Colon (tissue), 2 donors: Measurements from ENCODE around the gene DPH1.

Source experiments
- FAIRE-seq: peaks from 2 replicates; lab custom pipeline; 2012; peaks lifted over from hg19 to GRCh38; lab: Jason Lieb, UNC
- donor health status: control.
- donor health status: control.

DPH1 gene

DNA sequence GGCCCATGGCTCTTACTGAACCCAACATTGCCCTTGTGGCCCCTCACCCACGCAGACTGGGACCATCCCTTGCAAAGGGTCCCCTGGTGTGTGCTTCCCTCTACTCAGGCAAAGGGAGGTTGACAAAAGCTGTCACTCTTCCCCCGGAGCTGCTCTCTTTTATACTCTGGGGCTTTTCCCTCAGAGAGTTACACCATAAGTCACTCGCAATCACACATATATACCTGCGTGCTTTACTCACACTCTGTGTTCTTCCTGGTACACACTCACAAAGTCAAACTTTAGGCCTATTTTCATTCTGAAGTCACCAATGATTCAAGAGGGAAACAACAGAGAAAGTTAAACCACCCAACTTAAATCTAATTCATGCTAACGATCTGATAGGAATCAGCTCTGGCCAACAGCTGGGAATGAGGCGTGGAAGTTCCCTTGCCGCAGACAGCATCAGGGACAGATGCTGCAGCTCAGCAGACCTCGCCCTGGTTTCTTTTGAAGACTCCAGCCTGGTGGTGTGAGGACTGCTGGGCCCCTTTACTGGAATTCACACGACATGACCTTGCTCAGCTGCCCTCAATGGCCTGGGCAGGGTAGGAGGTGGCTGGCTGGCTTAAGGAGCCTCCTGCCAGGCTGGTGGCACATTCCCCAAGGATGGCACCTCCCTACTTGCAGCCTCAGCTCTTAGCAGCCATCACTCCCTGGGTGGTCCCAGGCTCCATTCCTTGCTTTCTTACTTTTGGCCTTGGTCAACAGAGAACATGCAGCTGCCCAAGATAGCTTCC is 52.2 kb downstream of the DPH1 start:
- no peak for FAIRE-seq

- no peak for FAIRE-seq
Observed at GRCh38 chr17:2083613-2084035, 53.7 kb downstream of the DPH1 start.

DNA sequence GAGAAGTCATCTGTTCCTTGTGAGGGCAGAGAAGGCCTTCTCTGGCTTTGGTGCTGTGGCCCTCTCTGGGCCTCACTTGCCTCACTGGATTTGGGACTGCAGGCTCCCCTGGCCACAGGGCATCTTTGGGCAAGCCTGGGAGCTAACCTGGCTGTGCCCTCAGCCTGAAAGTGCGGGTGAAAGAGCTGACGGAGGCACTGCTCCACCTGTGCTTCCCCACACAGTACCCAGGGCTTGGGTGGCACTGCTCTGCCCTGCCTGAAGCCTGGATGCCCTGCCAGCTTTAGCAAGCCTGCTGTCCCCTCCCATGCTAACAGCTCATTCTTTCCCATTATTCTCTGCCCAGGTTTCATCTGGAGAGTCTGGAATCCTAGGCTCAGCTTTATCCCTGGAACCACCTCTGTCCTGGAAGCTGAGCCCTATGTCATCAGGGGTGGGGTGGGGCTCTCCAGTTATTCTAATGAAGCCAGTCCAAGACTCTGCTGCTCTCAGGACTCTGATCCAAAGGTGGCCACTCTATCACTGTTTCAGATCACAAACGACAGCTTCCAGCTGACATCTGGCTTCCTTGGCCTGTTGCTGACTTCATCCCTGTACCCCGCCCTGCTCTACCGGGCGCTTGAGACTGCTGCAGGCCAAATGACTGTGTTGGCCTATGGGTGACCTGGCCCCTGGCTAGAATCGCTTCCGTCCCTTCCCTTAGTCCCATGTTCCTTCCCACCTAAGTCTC is 54.2 kb downstream of the DPH1 start:
- FAIRE-seq = no peak

GRCh38 chr17:2084766-2085647 is 55.1 kb downstream of the DPH1 start:
- FAIRE-seq = no peak

DNA sequence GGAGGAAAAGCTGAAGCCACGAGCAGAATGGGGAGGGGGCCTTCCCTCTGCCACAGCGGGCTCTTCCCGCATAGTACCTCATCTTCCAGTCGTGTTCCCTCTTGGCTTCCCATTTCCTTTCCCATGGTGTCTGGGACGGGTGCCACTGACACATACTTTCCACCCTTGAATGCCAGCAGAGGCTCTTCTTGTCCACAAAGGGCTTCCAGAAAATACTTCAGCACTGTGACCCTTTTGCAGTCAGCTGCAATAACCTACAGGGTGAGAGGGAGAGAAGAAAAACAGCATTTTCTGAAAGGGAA is 55.6 kb downstream of the DPH1 start:
- FAIRE-seq = no peak

DNA sequence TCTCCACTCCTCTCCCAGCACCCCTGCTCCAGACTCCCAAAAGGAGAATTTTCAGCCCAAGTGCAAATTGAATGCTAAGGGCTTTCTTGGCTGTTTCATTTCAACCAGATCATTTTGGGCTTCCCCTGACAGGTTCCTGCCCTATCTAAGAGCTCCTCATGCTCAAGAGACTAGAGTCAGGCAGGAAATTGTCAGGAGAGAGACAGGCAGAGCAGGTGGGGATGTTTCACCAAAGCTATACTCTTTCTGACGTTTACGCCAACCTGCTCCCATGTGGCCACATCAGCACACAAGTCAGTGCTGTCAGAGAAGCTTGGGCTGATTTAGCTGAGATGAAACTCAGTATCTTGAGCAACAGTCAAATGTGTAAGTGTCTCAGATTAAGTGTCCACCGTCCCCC is 56.4 kb downstream of the DPH1 start:
- no peak for FAIRE-seq

DNA sequence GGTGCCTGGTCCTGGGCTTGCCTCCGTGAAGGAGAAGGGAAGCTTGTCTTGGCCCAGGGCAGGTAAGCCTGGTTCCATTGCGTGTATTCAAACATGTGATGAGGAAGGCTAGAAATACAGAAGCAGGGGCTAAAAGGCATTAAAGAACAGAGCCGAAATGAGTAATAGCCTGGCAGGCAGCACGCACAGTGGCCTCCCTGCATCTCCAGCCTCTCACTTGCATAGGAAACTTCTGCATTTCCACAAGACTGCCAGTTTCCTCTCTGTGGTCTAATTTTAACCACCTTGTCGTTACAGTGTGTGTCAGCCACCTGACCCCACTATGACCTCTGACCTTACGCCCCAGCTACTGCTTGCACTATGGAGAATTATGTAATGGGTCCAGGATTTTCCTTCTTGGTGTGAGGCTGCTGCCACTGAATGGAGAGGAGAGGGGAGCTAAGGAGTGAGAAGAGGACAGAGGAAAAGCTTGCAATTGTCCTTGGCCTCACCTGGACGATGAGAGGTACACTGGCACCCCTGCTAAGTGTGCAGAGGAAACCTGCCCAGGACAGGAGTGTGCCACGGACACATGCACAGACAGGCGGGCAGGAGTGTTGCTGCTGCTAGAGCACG is 57.8 kb downstream of the DPH1 start:
- FAIRE-seq = no peak

- no peak for FAIRE-seq
Observed at GRCh38 chr17:2089021-2089422, 59.1 kb downstream of the DPH1 start.

DNA sequence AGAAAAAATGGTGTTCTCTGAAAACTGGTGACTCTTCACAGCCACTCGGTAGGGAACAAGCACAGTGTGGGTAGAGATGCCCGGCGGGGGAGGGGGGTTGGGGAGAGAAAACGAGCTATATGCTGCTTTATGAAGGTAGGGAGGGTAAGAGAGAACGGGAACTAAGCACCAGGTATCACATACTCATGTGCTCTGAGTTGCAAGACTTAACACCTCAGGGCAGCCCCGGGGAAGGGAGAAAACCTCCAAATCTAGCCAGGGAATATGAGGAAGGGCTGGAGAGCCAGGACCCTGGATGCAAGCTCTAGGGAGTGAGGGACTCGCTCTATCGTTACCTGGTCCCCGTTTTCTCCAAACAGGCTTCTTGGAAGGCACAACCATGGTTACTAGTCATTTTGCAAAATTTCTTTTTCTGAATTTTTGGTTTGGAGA is 60.3 kb downstream of the DPH1 start:
- FAIRE-seq = no peak

GRCh38 chr17:2090804-2091534 is 61.0 kb downstream of the DPH1 start:
- FAIRE-seq = no peak

GRCh38 chr17:2092253-2092652 is 62.3 kb downstream of the DPH1 start:
- FAIRE-seq = no peak

DNA sequence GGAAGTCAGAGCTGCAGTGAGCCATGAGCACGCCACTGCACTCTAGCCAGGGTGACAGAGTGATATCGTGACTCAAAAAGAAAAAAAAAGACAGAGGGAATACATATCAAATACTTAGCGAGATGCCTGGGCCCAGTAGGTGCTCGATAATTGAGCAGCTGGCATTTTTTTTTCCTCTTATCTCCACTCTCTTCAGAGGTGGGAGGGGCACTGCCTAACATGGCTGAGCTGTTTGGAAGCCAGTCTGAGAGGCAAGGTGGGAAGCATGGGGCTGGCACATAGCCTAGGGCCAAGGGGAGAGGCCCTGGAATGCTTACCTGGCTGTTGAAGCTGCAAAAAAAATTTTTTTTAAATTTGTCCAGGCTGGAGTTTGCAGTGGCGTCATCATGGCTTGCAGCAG is 63.4 kb downstream of the DPH1 start:
- FAIRE-seq = no peak
